ENCODE data around the gene FSTL4.

Gene FSTL4

DNA sequence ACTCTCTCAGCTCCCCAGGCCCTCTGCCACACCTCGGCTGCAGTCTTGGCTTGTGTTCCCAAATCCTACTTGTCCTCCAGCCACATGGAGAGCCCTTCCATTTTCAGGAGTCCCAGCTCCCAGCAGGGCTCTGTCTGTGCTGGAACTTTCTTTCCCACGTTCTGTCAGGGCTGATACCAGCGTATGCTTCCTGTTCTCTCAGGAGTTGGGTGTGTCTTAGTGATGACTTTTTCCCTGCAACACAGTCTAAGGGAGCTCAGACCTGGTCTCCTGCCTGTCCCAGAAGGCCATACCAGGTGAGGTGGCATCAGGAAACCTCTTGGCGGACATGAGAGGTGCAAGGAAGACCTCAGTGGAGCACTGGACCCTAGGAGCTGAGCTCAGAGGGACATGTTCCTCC, 334.0 kb downstream of the FSTL4 start:
- no peak for DNase-seq

- DNase-seq, result no peak
Measured at GRCh38 chr5:133277744-133278143, 334.6 kb downstream of the FSTL4 start.

DNA sequence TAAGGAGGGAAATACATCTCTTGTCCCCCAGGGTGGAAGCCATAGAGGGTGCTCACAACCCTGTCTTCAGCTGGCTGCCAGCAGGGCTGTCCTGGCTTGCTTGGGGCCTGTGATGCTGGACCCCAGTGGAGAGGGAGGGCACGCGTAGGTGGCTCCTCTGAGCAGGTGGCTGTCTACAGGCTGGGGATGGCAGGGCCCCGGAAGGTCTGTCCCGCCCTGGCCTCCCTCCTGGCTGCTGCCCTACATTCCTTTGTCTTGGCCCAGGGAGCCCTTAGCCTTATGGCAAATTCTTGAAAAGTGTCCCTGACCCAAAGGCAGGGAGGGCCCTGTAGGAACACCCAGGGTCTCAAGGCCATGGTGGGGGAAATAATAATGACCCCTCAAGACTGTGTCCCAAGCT, 336.2 kb downstream of the FSTL4 start:
- DNase-seq, result no peak

DNA sequence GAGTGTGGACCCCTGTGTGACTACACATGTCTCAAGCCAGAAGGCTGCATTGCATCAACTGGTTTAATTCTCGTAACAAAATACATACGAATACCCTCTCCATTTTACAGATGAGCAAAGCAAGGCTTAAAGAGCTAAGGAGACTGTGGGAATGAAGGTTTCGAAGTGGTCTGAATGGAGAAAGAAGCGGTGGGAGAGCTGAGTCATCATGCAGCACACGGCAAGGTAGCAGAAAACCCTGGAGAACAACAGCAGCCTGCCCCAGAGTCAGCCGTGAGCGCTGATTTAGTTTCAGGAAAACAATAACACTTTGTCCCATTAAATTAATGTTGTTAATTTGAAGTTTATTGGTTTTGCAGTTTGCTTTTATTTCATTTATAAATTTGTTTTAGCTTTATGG, 336.7 kb downstream of the FSTL4 start:
- peak; percentile 19 for DNase-seq

- DNase-seq, result peak; percentile 86
Measured at GRCh38 chr5:133274597-133274935, 337.8 kb downstream of the FSTL4 start.

- no peak for DNase-seq
Measured at GRCh38 chr5:133273661-133274596, 338.4 kb downstream of the FSTL4 start.

DNA sequence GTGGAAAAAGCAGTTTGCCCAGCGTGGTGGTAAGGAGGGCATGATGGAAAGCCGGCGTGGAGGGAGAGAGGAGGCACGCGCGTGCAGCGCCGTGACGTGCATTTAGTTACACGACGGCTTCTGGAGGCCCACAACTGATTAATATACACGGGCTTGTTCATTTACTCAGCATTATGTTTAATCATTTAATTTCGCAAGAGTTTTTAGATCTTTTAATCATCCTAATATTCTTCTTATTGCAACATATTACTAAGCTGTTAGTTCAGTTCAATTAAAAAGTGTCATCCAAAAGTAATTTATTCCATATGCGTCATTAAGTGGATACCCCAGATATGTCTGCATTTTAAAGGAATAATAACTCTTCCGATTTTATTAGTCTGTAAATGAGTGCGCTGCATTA, 340.0 kb downstream of the FSTL4 start:
- no peak for DNase-seq

- no peak for DNase-seq
Measured at GRCh38 chr5:133271606-133272005, 340.7 kb downstream of the FSTL4 start.

- DNase-seq, result no peak
Measured at GRCh38 chr5:133269691-133270090, 342.6 kb downstream of the FSTL4 start.

GRCh38 chr5:133267601-133268000, 344.7 kb downstream of the FSTL4 start:
- no peak for DNase-seq

GRCh38 chr5:133266966-133267365, 345.4 kb downstream of the FSTL4 start:
- DNase-seq, result no peak

GRCh38 chr5:133266527-133266878, 345.8 kb downstream of the FSTL4 start:
- no peak for DNase-seq

- DNase-seq, result no peak
Measured at GRCh38 chr5:133265720-133266526, 346.4 kb downstream of the FSTL4 start.

GRCh38 chr5:133265257-133265656, 347.1 kb downstream of the FSTL4 start:
- no peak for DNase-seq

DNA sequence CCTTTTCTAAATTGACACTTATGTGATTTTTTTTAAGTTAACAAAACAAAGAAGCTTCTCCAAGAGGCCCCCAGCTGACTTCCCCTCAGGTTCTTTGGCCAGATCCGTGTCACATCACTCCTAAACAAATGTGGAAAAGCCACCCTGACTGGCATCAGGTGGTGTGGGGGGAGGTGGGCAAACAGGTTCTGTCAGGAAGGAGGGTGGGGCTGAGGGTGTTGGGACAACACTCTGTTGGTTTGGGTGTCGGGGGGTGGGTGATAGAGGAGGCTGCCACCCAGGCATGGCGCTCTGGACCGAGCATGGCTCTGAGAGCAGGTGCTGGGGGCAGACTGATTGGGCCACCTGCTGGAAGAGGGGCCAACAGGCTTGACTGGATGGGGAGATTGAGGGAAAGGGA, 349.7 kb downstream of the FSTL4 start:
- no peak for DNase-seq

GRCh38 chr5:133261993-133262392, 350.3 kb downstream of the FSTL4 start:
- no peak for DNase-seq

- peak; percentile 31 for DNase-seq
Measured at GRCh38 chr5:133260715-133261114, 351.6 kb downstream of the FSTL4 start.

- DNase-seq, result peak; percentile 39
Measured at GRCh38 chr5:133259199-133259997, 352.9 kb downstream of the FSTL4 start.

- DNase-seq, result no peak
Measured at GRCh38 chr5:133257977-133258376, 354.4 kb downstream of the FSTL4 start.

GRCh38 chr5:133256276-133256675, 356.1 kb downstream of the FSTL4 start:
- DNase-seq, result peak; percentile 89

DNA sequence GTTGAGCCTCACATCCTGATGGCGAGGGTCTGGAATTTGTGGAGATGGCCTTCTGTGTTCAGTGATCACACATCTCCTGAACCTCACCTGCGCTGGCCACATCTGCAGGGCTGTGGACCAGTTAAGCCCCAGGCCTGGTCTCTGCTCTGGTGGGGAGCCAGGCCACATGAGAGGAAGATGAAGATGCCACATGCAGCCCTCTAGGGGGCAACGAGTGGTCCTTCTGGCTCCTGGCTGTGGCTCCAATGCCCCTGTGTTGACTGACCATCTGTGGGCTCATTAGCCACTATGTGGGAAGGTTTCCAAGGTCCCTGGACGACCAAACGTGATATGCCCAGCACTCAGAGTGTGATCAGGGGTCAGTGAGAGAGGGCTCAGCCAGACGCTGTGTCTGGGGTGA, 357.5 kb downstream of the FSTL4 start:
- DNase-seq, result no peak

- DNase-seq, result peak; percentile 18
Measured at GRCh38 chr5:133253671-133254070, 358.7 kb downstream of the FSTL4 start.

DNA sequence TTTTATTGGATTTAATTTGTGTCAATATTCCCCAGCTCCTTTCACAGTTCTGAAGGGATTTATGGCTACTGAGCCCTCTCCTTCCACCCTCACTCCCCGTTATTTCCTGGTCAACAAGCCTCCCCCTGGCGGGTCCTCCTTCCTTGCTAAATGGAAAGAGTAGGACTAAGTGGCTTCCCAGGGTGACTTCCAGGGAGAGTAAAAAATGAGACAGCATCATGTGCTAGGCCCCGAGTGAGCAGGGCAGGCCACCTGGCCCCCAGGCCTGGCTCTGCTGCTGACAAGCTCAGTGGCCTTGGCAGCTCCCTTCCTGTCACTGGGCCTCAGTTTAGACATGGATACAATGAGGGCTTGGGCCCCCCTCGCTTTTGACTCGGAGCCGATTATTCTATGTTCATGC, 359.3 kb downstream of the FSTL4 start:
- peak; percentile 85 for DNase-seq

Data from NCI-H69 (cell line).